Stimulated activated CD8-positive, alpha-beta memory T cell treated with anti-CD3 and anti-CD28 coated beads, Interleukin-4, amount 100 ng/mL, for 1 hour (primary cell): ENCODE results near the gene TASP1.

ENCODE experiments used
- DNase-seq, 2 donors: peaks; one replicate each; pipeline ENCODE4 v3.0.0-alpha.2; 2020; ENCODE audit warnings: low read depth in 2 of 2, low spot score in 1 of 2

The TASP1 gene

GRCh38 chr20:13447385-13448180, 191.1 kb downstream of the TASP1 start:
- DNase-seq, result no peak

DNA sequence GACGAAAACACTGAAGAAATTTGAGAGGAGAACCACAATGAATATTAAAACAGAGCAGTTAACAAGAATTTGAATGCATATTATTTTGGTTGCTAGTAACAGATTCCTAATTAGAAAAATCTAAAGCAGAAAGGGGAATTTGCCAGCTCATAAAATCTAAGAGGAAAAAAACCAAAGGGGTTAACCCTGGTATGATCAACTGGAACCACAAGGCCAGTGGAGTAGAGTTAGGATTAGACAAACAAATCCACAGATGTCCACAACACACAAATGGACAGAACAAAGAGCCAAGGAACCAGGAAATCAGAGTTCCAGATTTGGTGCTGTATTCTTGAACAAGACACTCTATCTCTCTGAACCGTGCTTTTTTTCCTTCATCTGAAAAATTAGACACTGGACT, 195.0 kb downstream of the TASP1 start:
- no peak for DNase-seq

DNA sequence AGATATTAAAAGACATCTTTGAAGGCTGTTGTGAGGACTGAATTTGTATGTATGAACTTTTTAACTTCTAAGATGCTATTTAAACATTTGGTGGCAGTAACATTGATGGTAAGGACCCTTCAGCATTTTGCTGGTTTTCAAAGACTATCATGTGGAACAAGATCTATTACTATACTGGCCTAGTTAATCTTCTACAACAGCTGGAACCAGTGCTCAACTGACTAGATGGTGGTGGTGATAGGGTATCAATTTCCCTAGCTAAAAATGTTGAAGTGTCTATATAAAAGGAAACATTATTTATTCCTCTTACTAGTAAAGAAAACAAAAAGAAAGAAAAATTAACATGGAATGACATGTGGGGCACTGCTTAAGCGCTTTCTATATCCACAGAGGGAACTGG, 195.7 kb downstream of the TASP1 start:
- DNase-seq, result no peak

GRCh38 chr20:13441388-13441787, 197.3 kb downstream of the TASP1 start:
- no peak for DNase-seq

- no peak for DNase-seq
Observed at GRCh38 chr20:13436530-13436929, 202.2 kb downstream of the TASP1 start.

GRCh38 chr20:13432126-13432525, 206.6 kb downstream of the TASP1 start:
- DNase-seq, result no peak

- no peak for DNase-seq
Observed at GRCh38 chr20:13430346-13431002, 208.3 kb downstream of the TASP1 start.

DNA sequence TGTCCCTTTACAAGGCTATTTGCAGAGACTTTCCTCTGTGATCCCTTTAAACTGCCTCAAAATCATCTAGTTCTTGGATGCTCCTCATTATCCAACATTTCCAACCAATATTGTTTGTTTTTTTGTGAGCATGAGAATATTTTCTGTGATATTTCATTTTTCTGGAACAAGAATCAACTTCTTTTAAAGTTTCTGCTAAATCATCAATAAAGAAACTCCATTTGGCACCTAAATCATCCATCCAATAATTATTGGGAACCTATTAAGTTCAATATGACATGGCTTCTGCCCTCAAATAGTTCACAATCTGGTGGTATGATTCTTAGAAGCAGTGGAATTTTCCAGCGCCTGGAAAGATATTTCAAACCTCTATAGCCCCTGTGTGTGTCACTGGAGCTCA, 210.0 kb downstream of the TASP1 start:
- no peak for DNase-seq

- DNase-seq, result no peak
Observed at GRCh38 chr20:13426870-13427269, 211.9 kb downstream of the TASP1 start.

DNA sequence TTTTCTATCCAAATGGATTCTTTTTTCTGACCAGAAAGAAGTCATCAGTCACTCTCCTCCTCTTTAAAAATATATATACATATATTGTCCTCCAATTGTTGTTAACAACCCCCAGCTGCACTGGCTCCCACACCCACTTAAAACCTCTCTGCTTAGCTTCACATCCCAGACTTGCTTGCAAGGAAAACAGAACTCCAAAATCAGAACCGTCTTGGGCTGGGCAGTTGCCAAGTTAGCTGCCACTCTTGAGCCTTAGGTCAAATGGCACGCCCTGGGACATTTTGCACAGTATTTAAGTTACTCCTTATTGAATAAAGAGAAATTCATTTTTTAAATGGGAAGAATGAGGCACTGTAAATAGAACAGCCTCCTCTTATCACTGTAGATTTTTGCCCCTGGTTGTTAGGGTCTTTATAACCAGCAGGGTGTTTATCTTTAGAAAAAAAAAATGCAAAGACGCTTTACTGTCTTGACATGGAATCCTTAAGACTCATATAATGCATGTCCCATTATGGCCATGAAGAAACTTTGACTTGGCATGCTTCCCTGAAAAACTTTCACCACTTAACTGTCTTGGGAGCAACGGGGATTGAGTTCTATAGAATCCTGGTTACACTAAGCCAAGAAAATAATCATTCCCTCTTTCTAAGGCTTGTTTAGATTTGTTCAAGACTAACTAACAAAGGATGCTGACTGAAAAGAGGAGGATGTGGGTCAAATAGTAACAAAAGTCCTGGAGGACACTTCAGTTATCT, 213.2 kb downstream of the TASP1 start:
- no peak for DNase-seq

GRCh38 chr20:13424174-13424833, 214.4 kb downstream of the TASP1 start:
- DNase-seq, result no peak

DNA sequence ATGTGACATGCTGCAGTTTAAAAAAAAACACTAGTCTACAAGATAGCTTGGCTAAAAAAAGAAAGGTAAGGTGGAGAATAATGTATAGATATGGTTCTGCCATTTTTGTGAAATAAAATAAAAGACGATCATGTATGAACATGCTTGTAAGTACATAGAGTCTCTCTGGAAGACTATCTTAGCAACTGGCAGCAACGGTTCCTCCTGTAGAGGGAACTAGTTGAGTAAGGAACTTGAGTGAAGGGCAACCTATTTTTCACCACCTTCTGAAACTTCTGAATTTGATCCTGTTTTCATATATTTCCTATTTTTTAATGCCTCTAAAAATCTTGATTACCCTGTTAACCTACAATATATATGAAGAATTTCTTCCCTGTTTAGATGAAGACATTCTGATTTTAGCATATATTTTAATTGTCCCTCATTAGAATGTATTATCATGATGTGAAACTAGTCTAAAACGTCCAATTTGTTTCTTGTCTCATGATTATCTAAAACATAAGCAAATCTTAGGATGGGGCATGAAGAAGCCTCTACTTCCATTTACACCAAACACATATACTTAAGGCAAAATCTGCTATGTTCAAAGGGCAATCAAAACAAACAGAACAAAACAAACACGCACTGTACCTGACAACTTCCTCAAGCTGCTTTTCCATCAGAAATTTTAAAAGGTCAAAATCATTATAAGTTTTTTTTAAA, 215.1 kb downstream of the TASP1 start:
- DNase-seq, result no peak

- no peak for DNase-seq
Observed at GRCh38 chr20:13422637-13423036, 216.1 kb downstream of the TASP1 start.

GRCh38 chr20:13420625-13421024, 218.1 kb downstream of the TASP1 start:
- DNase-seq, result no peak

DNA sequence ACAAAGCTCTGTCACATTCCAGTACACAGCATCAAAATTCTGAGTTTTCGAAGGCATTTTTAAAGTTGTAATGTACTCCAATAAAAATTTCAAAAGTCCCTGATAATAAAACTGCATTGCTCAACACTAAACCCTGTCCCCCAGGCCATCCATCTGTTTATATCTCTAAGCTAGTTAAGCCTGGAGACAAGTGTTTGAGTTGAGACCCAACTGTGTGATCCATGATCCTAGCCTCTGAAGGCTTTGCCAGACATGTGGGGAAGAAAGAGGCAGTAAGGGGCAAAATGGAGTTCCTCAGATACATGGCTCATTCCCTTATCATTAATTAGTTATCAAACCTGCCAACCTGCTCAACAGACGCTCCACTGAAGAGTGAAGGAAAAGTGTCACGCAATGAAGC, 219.3 kb downstream of the TASP1 start:
- DNase-seq, result no peak

GRCh38 chr20:13418263-13419229, 220.2 kb downstream of the TASP1 start:
- DNase-seq, result no peak

- DNase-seq, result no peak
Observed at GRCh38 chr20:13416531-13416930, 222.2 kb downstream of the TASP1 start.

- no peak for DNase-seq
Observed at GRCh38 chr20:13412806-13413445, 225.8 kb downstream of the TASP1 start.

DNA sequence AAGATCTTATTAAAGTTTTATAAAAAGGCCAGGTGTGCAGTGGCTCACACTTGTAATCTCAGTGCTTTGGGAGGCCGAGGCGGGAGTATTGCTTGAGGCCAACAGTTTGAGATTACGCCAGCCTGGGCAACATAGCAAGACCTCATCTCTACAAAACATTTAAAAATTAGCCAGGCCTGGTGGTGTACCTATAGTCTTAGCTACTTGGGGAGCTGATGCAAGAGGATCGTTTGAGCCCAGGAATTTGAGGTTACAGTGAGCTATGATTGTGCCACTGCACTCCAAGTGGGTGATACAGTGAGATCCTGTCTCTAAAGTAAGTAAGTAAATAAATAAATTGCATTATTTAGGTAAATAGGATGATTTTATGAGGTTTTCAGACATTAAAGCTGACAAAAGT, 234.4 kb downstream of the TASP1 start:
- no peak for DNase-seq
